ENCODE data around the gene MUC5AC.

The MUC5AC gene

GRCh38 chr11:1226226-1226985 is 68.7 kb downstream of the MUC5AC start:
- H3K79me2 ChIP-seq (ENCODE audit: insufficient read depth, low read length) = no peaks in the 10 kb centered on the region
- DNase-seq = no peak
- H3K9ac ChIP-seq (ENCODE audit: low read depth, low read length) = no peak overlapping the region
- no peak overlapping the region for H3K27ac ChIP-seq (ENCODE audit: low read length)
- no peaks in the 10 kb centered on the region for H3K36me3 ChIP-seq (ENCODE audit: insufficient read depth, low read length)
- no peak overlapping the region for H3K4me2 ChIP-seq (ENCODE audit: insufficient read depth, low read length)
- no peak overlapping the region for H2AFZ ChIP-seq (ENCODE audit: low read depth, low read length)
- no peaks in the 10 kb centered on the region for H3K4me1 ChIP-seq (ENCODE audit: insufficient read depth, low read length)
- H3K9me3 ChIP-seq (ENCODE audit: insufficient read depth, low read length, severe bottlenecking) = no peaks in the 10 kb centered on the region
- TF ChIP-seq CTCF (IDR thresholded peaks at IDR 0.05; ENCODE audit: borderline replicate concordance, extremely low read depth, low read length, poor library complexity, severe bottlenecking) (peak; percentile 31), EZH2 (IDR thresholded peaks at IDR 0.05; ENCODE audit: borderline replicate concordance, low read depth, low read length, severe bottlenecking) (no peak)
- H3K27me3 ChIP-seq (ENCODE audit: insufficient read depth, low read length, poor library complexity) = no peaks in the 10 kb centered on the region
- ATAC-seq (ENCODE audit: insufficient read depth, low read depth) = no peak
- peaks cover 4% of the 10 kb centered on the region; the same call in 1 of the 2 replicates for H4K20me1 ChIP-seq (ENCODE audit: insufficient read depth, low read length)
- no peak overlapping the region for H3K4me3 ChIP-seq (ENCODE audit: low read depth in 1 of 2, low read length in 2 of 2)

GRCh38 chr11:1226986-1227550 is 69.3 kb downstream of the MUC5AC start:
- DNase-seq (no peak), ATAC-seq (ENCODE audit: insufficient read depth, low read depth) (no peak)
- Histone ChIP-seq H3K4me2 (ENCODE audit: insufficient read depth, low read length) (no peak overlapping the region), H3K27me3 (ENCODE audit: insufficient read depth, low read length, poor library complexity) (no peaks in the 10 kb centered on the region), H3K79me2 (ENCODE audit: insufficient read depth, low read length) (no peaks in the 10 kb centered on the region), H4K20me1 (ENCODE audit: insufficient read depth, low read length) (peaks cover 4% of the 10 kb centered on the region; the same call in 1 of the 2 replicates), H3K4me1 (ENCODE audit: insufficient read depth, low read length) (no peaks in the 10 kb centered on the region), H3K9me3 (ENCODE audit: insufficient read depth, low read length, severe bottlenecking) (no peaks in the 10 kb centered on the region), H2AFZ (ENCODE audit: low read depth, low read length) (no peak overlapping the region), H3K27ac (ENCODE audit: low read length) (no peak overlapping the region), H3K9ac (ENCODE audit: low read depth, low read length) (no peak overlapping the region), H3K4me3 (ENCODE audit: low read depth in 1 of 2, low read length in 2 of 2) (no peak overlapping the region), H3K36me3 (ENCODE audit: insufficient read depth, low read length) (no peaks in the 10 kb centered on the region)
- TF ChIP-seq EZH2 (IDR thresholded peaks at IDR 0.05; ENCODE audit: borderline replicate concordance, low read depth, low read length, severe bottlenecking) (no peak), CTCF (IDR thresholded peaks at IDR 0.05; ENCODE audit: borderline replicate concordance, extremely low read depth, low read length, poor library complexity, severe bottlenecking) (no peak)

- no peaks in the 10 kb centered on the region for H3K27me3 ChIP-seq (ENCODE audit: insufficient read depth, low read length, poor library complexity)
- no peaks in the 10 kb centered on the region for H3K9me3 ChIP-seq (ENCODE audit: insufficient read depth, low read length, severe bottlenecking)
- no peaks in the 10 kb centered on the region for H3K79me2 ChIP-seq (ENCODE audit: insufficient read depth, low read length)
- no peak overlapping the region for H3K27ac ChIP-seq (ENCODE audit: low read length)
- no peak overlapping the region for H2AFZ ChIP-seq (ENCODE audit: low read depth, low read length)
- H3K4me1 ChIP-seq (ENCODE audit: insufficient read depth, low read length) = no peaks in the 10 kb centered on the region
- ATAC-seq (ENCODE audit: insufficient read depth, low read depth) (no peak), DNase-seq (no peak)
- H3K36me3 ChIP-seq (ENCODE audit: insufficient read depth, low read length) = no peaks in the 10 kb centered on the region
- no peak overlapping the region for H3K4me3 ChIP-seq (ENCODE audit: low read depth in 1 of 2, low read length in 2 of 2)
- TF ChIP-seq CTCF (IDR thresholded peaks at IDR 0.05; ENCODE audit: borderline replicate concordance, extremely low read depth, low read length, poor library complexity, severe bottlenecking) (no peak), EZH2 (IDR thresholded peaks at IDR 0.05; ENCODE audit: borderline replicate concordance, low read depth, low read length, severe bottlenecking) (no peak)
- H3K4me2 ChIP-seq (ENCODE audit: insufficient read depth, low read length) = no peak overlapping the region
- H3K9ac ChIP-seq (ENCODE audit: low read depth, low read length) = no peak overlapping the region
- peaks cover 4% of the 10 kb centered on the region; the same call in 1 of the 2 replicates for H4K20me1 ChIP-seq (ENCODE audit: insufficient read depth, low read length)
Observed at GRCh38 chr11:1227551-1228100, 69.9 kb downstream of the MUC5AC start.

Data from DND-41 (cell line).